Cardiac muscle cell (in vitro differentiated cells and primary cell): Measurements from ENCODE around the gene SAE1. TPM values are rescaled to one million over a fixed set of nuclear protein-coding genes. Genes with fewer than 3 reads are reported as not detected.

Experiments
- DNase-seq, 2 donors: peaks; one replicate each; pipeline versions ENCODE4 v3.0.0 to v3.0.0-alpha.2; 2010 to 2017; ENCODE audit warnings: low read depth in 1 of 2, low spot score in 1 of 2
- H3K27ac ChIP-seq: fragments of 200-600 bp; sonication (generic); 2 replicates; pipeline ENCODE4 v1.5.1; 2016
- H3K27me3 ChIP-seq: fragments of 200-600 bp; sonication (generic); 2 replicates; pipeline ENCODE4 v1.6.0; 2016; ENCODE audit warnings: control low read depth
- H3K36me3 ChIP-seq: fragments of 200-600 bp; sonication (generic); 2 replicates; pipeline ENCODE4 v1.5.1; 2016; ENCODE audit warnings: control low read depth
- H3K4me1 ChIP-seq: fragments of 200-600 bp; sonication (generic); 2 replicates; pipeline ENCODE4 v1.8.1; 2017; ENCODE audit warnings: low read depth, mild to moderate bottlenecking, mixed run types
- H3K4me3 ChIP-seq: fragments of 200-600 bp; sonication (generic); 2 replicates; pipeline ENCODE4 v1.5.1; 2016; ENCODE audit warnings: mild to moderate bottlenecking
- H3K9me3 ChIP-seq: fragments of 200-600 bp; sonication (generic); 2 replicates; pipeline ENCODE4 v1.5.1; 2017; ENCODE audit warnings: low read depth, mild to moderate bottlenecking, control low read depth
- CTCF ChIP-seq: IDR thresholded peaks from 2 replicates; pipeline ENCODE4 v1.5.1; 2012; ENCODE audit warnings: low read depth, mild to moderate bottlenecking, low read length
- polyA plus RNA-seq: library from polyadenylated mRNA; unstranded; fragments of >200 nt; fragmentation: Nextera tagmentation; extraction: Ambion mirVana; gene quantifications from 2 replicates; pipeline ENCODE4 v1.2.1, GENCODE V29; 2016
- total RNA-seq: library from RNA; depleted of rRNA; stranded (reverse); fragments of >200 nt; gene quantifications from 2 replicates; pipeline ENCODE4 v1.2.3, GENCODE V29; 2016

The SAE1 gene
- total RNA-seq: 128 and 148 TPM in 2 replicates
- 171 and 213 TPM in 2 replicates for polyA plus RNA-seq

GRCh38 chr19:47130589-47131227, at the start of gene SAE1:
Gene SAE1 (plus strand): TSS chr19:47130835. CDS start chr19:47130931, 96 bp downstream.
- peak within 1 kb of the TSS; percentile 80 for H3K4me3 ChIP-seq
- H3K36me3 ChIP-seq: no peaks in the 10 kb centered on the region
- peak; percentile 56 for TF ChIP-seq CTCF
- H3K9me3 ChIP-seq: no peaks in the 10 kb centered on the region
- H3K4me1 ChIP-seq: no peaks in the 10 kb centered on the region
- H3K27me3 ChIP-seq: no peaks in the 10 kb centered on the region
- peak within 1 kb of the TSS; percentile 92 for H3K27ac ChIP-seq
- DNase-seq: peak; percentile 98 to 99

GRCh38 chr19:47081095-47081494, 49.5 kb upstream of the SAE1 start:
- H3K27me3 ChIP-seq: no peaks in the 10 kb centered on the region
- DNase-seq: no peak
- no peak overlapping the region for H3K4me3 ChIP-seq
- no peaks in the 10 kb centered on the region for H3K4me1 ChIP-seq
- H3K9me3 ChIP-seq: no peaks in the 10 kb centered on the region
- TF ChIP-seq CTCF: no peak
- H3K27ac ChIP-seq: no peak overlapping the region
- peaks cover 54% of the 10 kb centered on the region for H3K36me3 ChIP-seq

- no peak for TF ChIP-seq CTCF
- Histone ChIP-seq H3K36me3 (peaks cover 62% of the 10 kb centered on the region), H3K27me3 (no peaks in the 10 kb centered on the region), H3K27ac (no peak overlapping the region), H3K4me1 (no peaks in the 10 kb centered on the region), H3K4me3 (no peak overlapping the region), H3K9me3 (no peaks in the 10 kb centered on the region)
- no peak for DNase-seq
These were observed 48.1 kb upstream of the SAE1 start for GRCh38 chr19:47082493-47082892.

- no peak overlapping the region for H3K4me3 ChIP-seq
- H3K27ac ChIP-seq: no peak overlapping the region
- no peaks in the 10 kb centered on the region for H3K9me3 ChIP-seq
- H3K27me3 ChIP-seq: no peaks in the 10 kb centered on the region
- H3K4me1 ChIP-seq: no peaks in the 10 kb centered on the region
- H3K36me3 ChIP-seq: peaks cover 73% of the 10 kb centered on the region
- DNase-seq: no peak
- TF ChIP-seq CTCF: no peak
These were observed 45.7 kb upstream of the SAE1 start for GRCh38 chr19:47084879-47085439.

- Histone ChIP-seq H3K27ac (no peak overlapping the region), H3K9me3 (no peaks in the 10 kb centered on the region), H3K36me3 (peaks cover 63% of the 10 kb centered on the region), H3K27me3 (no peaks in the 10 kb centered on the region), H3K4me1 (no peaks in the 10 kb centered on the region), H3K4me3 (no peak overlapping the region)
- TF ChIP-seq CTCF: no peak
- no peak for DNase-seq
These were observed 44.4 kb upstream of the SAE1 start for GRCh38 chr19:47086280-47086679.
